ENCODE measurements around the gene ATOSA. TPM values are rescaled to one million over a fixed set of nuclear protein-coding genes. Genes with fewer than 3 reads are reported as not detected.
A peak's percentile ranks its signal among the peaks of the same experiment; 100 is the strongest.

ATOSA gene
- total RNA-seq, 1 donor from 2014 or later: 35.5 TPM

DNA sequence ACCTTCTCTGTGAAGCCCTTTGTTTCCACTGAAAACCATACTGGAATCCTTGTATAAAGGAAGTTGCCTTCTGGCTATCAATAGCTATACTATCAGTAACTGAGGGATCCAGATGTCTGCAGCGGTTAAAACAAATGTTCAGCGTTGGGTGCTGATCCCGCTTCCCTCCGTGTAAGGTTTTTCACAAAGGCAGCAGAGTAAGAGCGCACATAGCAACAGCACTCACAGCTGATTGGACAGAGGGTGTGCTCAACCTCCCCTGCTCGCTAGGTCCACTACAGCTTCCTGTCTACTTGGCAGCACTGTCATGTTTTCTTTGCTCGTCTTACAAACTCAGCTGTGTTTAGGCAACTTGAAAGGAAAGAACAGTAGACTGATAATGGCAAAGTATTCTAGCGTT, 27.3 kb downstream of the ATOSA start:
- peak; percentile 92 to 96 for DNase-seq (ENCODE audit: low read depth in 2 of 2)

DNA sequence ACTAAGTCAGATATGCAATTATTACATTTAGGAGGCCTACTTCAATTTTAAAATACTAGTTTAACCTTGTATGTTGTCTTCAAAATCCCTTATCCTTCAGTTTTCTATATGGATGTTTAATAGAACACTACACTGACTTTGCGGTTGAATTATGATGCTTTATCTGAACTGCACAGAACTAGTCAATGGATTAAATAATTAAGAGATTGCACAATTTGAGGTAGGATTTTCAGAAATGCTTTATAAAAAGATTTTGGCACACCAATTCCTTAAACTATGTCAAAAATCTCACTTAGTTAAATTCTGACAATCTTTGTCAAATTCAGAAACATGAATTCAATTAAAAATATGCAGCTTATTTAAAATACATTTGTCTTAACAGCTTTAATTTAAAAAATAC, 28.1 kb downstream of the ATOSA start:
- DNase-seq (ENCODE audit: low read depth in 2 of 2): no peak

DNA sequence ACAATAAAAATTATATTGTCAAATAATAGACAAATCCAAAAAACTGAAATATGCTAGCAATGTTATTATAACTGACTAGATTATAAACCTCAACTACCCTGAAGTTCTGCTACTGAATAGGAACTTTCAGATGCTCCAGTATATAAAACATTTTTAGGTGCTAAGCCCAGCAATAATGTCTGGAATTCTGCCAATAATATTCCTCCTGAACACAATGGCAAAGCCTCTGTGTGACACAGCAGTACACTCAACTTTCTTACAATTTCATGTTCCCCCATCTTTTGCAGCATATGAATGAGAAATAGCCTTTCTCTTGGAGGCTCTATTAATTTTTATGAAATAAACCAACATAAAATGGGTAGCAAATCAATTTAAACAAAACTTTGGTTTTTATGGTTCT, 29.5 kb downstream of the ATOSA start:
- DNase-seq (ENCODE audit: low read depth in 2 of 2): peak; percentile 73 to 76

DNA sequence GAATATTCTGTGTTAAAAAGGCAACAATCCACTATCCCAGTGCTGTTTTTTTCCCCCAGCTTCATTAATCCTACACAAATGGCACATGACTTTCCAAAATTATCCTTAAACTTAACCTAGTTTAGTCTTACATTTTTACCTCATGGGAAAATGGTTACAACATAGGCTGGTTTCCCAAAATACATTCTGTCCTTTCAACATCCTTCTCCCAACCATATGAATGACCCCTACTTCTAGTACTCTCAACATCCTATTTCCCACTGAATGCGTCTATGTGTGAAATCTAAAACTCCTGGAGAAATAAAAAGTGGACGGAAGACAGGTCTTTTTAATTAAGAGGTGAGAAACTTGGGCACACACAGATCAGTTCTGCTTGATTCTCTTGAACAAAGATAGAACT, 33.3 kb downstream of the ATOSA start:
- DNase-seq (ENCODE audit: low read depth in 2 of 2): no peak

DNA sequence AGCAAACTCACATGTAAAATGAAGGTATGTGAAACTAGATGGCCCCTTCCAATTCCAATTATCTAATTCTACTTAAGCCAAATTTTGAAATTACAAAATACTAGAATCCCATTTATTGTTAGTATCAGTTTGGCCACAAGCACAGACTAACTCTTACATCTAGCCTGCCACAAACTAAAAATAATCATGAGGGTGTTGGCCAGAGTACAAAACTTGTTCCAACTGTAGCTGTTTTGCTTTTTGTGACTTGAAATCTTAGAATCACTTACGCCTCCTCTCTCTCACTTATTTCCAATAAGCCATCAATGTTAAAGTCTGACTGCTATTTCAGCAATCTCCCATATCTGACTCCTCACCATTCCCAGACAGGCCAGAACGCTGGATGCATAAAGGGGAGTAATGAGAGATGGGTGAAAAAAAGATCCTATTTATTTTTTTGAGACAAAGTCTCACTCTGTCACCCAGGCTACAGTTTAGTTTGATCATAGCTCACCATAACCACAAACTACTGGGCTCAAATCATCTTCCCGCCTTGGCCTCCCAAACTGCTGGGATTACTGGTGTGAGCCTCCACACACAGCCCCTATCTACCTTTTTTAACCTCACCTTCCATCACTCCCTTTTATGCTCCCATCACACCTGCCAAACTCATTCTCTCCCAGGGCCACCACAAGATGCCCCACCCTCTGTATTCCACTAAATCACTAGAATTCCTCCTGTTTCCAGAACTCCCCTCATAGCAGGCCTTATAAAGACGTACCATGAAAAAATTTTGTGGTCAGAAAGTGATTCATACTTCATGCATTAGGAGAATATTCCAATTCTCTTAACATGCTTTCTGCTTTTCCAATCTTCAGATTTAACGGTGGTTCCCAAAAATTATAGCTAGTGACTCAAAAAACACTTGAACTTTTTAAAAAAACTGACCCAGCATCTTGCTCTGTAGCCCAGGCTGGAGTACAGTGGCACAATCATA, 36.5 kb downstream of the ATOSA start:
- no peak for DNase-seq (ENCODE audit: low read depth in 2 of 2)

DNA sequence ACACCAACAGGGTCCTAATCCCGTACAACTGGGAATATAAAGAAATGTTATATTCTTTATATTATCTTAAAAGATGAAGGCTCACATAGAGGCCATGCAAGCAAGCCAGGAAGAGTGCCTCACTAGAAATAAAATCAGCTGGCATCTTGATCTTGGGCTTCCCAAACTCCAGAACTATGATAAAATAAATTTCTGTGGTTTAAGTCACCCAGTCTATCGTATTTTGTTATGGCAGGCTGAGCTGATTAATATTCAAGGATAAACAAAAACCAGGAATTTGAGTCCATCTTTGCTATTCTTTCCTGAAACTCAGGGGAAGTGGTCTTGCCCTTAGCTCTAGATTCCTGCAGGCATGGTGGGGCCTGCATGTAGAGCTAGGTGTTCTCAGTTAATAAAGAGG, 42.7 kb downstream of the ATOSA start:
- DNase-seq (ENCODE audit: low read depth in 2 of 2): no peak

DNA sequence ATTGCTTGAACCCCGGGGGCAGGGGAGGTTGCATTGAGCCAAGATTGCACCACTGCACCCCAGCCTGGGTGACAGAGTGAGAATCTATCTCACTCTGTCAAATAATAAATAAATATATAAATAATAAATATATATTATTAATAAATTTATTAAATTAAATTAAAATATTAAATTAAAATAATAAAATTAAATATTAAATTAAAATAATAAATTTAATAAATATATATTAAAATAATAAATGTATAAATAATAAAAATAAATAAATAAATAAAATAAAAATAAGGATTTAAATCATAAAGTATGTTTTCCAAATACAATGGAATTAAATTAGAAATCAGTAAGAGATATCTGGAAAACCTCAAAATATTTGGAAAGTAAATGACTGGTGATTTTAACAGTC, 43.3 kb downstream of the ATOSA start:
- no peak for DNase-seq (ENCODE audit: low read depth in 2 of 2)

Other genes starting within 250 kb of the ATOSA start
- gene MYO5A, start 150.5 kb downstream of the ATOSA start, total RNA-seq: 21.2 and 37.0 TPM in 2 replicates
- gene ARPP19, start 110.4 kb downstream of the ATOSA start, total RNA-seq: 78.0 and 97.4 TPM in 2 replicates
- gene ONECUT1, start 110.9 kb upstream of the ATOSA start, total RNA-seq: not detected in 2 replicates

Measured in lung microvascular endothelial cell (primary cell).